Upper lobe of left lung (tissue), 4 donors: ENCODE data around the gene OSBP2.

ENCODE experiments used
- CTCF ChIP-seq, 6 experiments: fragments of 450-650 bp in 4 of 6; fragments of 200-600 bp in 2 of 6; sonication (generic) in 2 of 6; IDR thresholded peaks; one replicate each; pipeline ENCODE4 v1.5.1; 2016 to 2019; ENCODE audit warnings: antibody characterized with exemption in 6 of 6
- EP300 ChIP-seq, 4 donors: sonication (generic); formaldehyde crosslinking; IDR thresholded peaks; one replicate each; pipeline ENCODE4 v1.5.1; 2017; ENCODE audit warnings: antibody characterized with exemption in 4 of 4, control low read depth in 2 of 4
- POLR2A ChIP-seq, 4 donors: fragments of 450-650 bp; IDR thresholded peaks; one replicate each; pipeline ENCODE4 v1.5.1; 2016 to 2017; ENCODE audit warnings: antibody characterized with exemption in 4 of 4, mild to moderate bottlenecking in 2 of 4
- POLR2AphosphoS5 ChIP-seq, 2 donors: sonication (generic); formaldehyde crosslinking; IDR thresholded peaks; one replicate each; pipeline ENCODE4 v1.5.1; 2017; ENCODE audit warnings: antibody characterized with exemption in 2 of 2

- TF ChIP-seq CTCF (IDR thresholded peaks at IDR 0.05) (no peak), POLR2AphosphoS5 (IDR thresholded peaks at IDR 0.05) (no peak), POLR2A (IDR thresholded peaks at IDR 0.05) (no peak), EP300 (IDR thresholded peaks at IDR 0.05) (no peak)
These were observed 152.9 kb downstream of the OSBP2 start for GRCh38 chr22:30847583-30847982.
